HuH-7 (cell line): ENCODE data around the gene CDK19.

Source experiments
- DNase-seq: peaks from one replicate; pipeline ENCODE4 v3.0.0; 2011; ENCODE audit warnings: low spot score

The CDK19 gene

GRCh38 chr6:110658631-110659211 lies 156.5 kb downstream of the CDK19 start:
- no peak for DNase-seq

- DNase-seq, result peak; percentile 36
Observed at GRCh38 chr6:110656492-110656891, 158.8 kb downstream of the CDK19 start.

- DNase-seq, result no peak
Observed at GRCh38 chr6:110655821-110656220, 159.4 kb downstream of the CDK19 start.

- peak; percentile 54 for DNase-seq
Observed at GRCh38 chr6:110654096-110654820, 161.0 kb downstream of the CDK19 start.

- DNase-seq, result no peak
Observed at GRCh38 chr6:110653381-110653780, 161.9 kb downstream of the CDK19 start.

- no peak for DNase-seq
Observed at GRCh38 chr6:110652520-110652919, 162.7 kb downstream of the CDK19 start.

- DNase-seq, result no peak
Observed at GRCh38 chr6:110650755-110651154, 164.5 kb downstream of the CDK19 start.

- DNase-seq, result no peak
Observed at GRCh38 chr6:110649704-110650103, 165.6 kb downstream of the CDK19 start.

- DNase-seq, result no peak
Observed at GRCh38 chr6:110646951-110647910, 168.0 kb downstream of the CDK19 start.

GRCh38 chr6:110646419-110646698 lies 168.9 kb downstream of the CDK19 start:
- no peak for DNase-seq

GRCh38 chr6:110645685-110646418 lies 169.4 kb downstream of the CDK19 start:
- DNase-seq, result no peak

GRCh38 chr6:110643175-110643574 lies 172.1 kb downstream of the CDK19 start:
- DNase-seq, result no peak

GRCh38 chr6:110642711-110643110 lies 172.6 kb downstream of the CDK19 start:
- no peak for DNase-seq

GRCh38 chr6:110636781-110637180 lies 178.5 kb downstream of the CDK19 start:
- DNase-seq, result no peak

GRCh38 chr6:110635096-110635495 lies 180.2 kb downstream of the CDK19 start:
- no peak for DNase-seq

- DNase-seq, result no peak
Observed at GRCh38 chr6:110633731-110634213, 181.5 kb downstream of the CDK19 start.

GRCh38 chr6:110629153-110629552 lies 186.1 kb downstream of the CDK19 start:
- no peak for DNase-seq

- DNase-seq, result no peak
Observed at GRCh38 chr6:110628330-110628729, 186.9 kb downstream of the CDK19 start.

- DNase-seq, result no peak
Observed at GRCh38 chr6:110626442-110626841, 188.8 kb downstream of the CDK19 start.

- no peak for DNase-seq
Observed at GRCh38 chr6:110625883-110626282, 189.4 kb downstream of the CDK19 start.

GRCh38 chr6:110622912-110623578 lies 192.2 kb downstream of the CDK19 start:
- no peak for DNase-seq

- DNase-seq, result no peak
Observed at GRCh38 chr6:110621061-110621460, 194.2 kb downstream of the CDK19 start.
